ENCODE results near the gene MYBPC2.
"Not testable (repeated sequence)": the region's sequence is repeated elsewhere in the genome, so short reads cannot be mapped to it uniquely, and the experiment has no call there.

The MYBPC2 gene

GRCh38 chr19:50432221-50433028 is at the start of gene MYBPC2:
Gene MYBPC2, plus strand, starts transcription at chr19:50432892. Its CDS starts 62 bp downstream, at chr19:50432954.
- H3K27me3 Mint-ChIP-seq = peaks cover 61% of the 10 kb centered on the region
- DNase-seq (no peak), ATAC-seq (peak; percentile 37)
- H3K27ac Mint-ChIP-seq = peak within 1 kb of the TSS; percentile 83 to 91
- peaks cover 39% of the 10 kb centered on the region for H3K4me1 Mint-ChIP-seq
- peak within 1 kb of the TSS; percentile 87 to 98 for H3K4me3 Mint-ChIP-seq
- H3K9me3 Mint-ChIP-seq = no peaks in the 10 kb centered on the region

DNA sequence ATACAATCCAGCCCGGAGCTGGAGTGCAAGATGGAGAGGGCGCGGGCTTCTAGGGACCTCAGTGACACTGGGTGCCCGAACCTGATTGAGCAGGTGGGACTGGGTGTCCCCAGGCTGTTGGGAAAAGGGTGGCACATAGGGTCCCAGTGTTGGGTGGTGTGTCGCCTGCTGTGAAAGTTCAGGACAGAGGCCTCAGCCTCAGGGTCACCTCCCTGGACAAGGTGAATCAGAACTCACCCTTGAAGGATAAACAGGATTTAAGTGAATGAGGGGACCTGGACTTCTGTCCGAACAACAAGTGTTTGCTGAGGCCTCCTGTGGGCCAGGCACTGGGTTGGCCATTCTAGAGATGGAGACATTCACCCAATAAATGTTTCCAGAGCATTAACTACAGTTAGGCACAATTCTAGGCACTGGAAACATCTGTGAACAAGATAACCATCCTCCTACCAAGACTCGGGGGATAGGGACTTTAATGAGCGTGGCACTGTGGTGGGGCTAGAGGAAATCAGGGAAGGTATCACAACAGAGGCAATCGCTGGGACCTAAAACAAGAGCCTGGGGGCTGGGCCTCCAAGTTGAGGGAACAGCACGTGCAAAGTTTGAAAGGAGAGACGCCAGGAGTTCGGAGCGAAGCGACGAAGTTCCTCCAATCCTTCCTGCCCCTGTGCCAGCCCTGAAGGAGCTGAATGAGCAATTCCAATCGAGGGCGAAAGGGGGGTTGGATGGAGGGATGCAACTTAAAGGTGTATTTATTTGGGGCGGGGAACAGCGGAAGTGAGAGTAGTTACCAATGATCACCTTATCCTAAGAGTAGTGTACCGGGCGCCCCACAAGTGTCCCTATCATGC is 49.5 kb upstream of the MYBPC2 start:
- peak overlapping the region; percentile 94 to 100 for H3K4me3 Mint-ChIP-seq
- no peak for DNase-seq

DNA sequence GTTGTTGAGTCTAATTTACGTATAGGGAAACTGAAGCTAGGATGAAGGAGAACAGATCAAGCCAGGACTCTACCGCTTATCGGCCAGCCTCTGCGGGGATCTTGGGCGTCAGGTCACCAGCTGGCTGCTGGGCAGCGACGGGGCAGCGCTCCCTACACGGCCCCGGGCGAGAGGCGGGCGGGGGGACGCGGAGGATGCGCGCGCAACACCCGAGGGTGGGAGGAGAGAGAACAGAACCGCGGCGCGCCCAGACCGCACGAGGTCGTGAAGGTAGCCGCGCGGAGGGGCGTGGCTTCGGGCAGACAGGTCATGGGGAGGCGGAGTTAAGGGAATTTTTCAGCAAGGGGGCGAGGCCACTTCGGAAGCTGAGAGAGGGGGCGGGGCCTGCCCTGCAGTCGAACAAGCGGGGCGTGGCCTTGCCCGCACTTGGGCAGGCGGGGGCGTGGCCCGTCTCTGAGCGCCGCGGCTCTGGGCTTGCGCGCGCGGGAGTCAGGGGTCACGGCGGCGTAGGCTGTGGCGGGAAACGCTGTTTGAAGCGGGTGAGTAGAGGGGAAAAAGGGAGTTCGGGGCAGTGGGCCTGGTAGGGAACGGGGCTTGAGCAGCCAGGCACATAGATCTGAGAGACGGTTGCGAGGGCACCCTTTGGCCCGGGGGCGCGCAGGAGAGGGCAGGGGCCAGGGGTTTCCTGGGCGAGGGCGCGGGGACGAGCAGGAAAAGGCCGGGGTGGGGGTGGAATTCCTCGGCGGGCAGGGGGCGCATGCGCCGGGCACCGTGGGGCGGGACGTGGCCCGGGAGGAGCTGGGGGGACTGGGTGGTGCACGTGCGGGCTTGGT is 48.6 kb upstream of the MYBPC2 start, which contains the start of gene POLD1:
POLD1 (plus strand) TSS at position 496 of the 833 bp plus-strand sequence. CDS start 14,505 bp downstream, outside the sequence.
- H3K4me1 Mint-ChIP-seq = peaks cover 56% of the 10 kb centered on the region
- peak within 1 kb of the TSS; percentile 94 to 100 for H3K4me3 Mint-ChIP-seq
- DNase-seq (peak; percentile 99), ATAC-seq (peak; percentile 92)
- peak within 1 kb of the TSS; percentile 96 to 98 for H3K27ac Mint-ChIP-seq
- H3K9me3 Mint-ChIP-seq = no peaks in the 10 kb centered on the region
- no peaks in the 10 kb centered on the region for H3K27me3 Mint-ChIP-seq

More for the DNA sequence above, 49.5 kb upstream of the MYBPC2 start:
- H3K27ac Mint-ChIP-seq = peak overlapping the region; percentile 74 to 96
- H3K27me3 Mint-ChIP-seq = no peaks in the 10 kb centered on the region
- no peaks in the 10 kb centered on the region for H3K9me3 Mint-ChIP-seq
- H3K4me1 Mint-ChIP-seq = peaks cover 60% of the 10 kb centered on the region
- no peak for ATAC-seq

DNA sequence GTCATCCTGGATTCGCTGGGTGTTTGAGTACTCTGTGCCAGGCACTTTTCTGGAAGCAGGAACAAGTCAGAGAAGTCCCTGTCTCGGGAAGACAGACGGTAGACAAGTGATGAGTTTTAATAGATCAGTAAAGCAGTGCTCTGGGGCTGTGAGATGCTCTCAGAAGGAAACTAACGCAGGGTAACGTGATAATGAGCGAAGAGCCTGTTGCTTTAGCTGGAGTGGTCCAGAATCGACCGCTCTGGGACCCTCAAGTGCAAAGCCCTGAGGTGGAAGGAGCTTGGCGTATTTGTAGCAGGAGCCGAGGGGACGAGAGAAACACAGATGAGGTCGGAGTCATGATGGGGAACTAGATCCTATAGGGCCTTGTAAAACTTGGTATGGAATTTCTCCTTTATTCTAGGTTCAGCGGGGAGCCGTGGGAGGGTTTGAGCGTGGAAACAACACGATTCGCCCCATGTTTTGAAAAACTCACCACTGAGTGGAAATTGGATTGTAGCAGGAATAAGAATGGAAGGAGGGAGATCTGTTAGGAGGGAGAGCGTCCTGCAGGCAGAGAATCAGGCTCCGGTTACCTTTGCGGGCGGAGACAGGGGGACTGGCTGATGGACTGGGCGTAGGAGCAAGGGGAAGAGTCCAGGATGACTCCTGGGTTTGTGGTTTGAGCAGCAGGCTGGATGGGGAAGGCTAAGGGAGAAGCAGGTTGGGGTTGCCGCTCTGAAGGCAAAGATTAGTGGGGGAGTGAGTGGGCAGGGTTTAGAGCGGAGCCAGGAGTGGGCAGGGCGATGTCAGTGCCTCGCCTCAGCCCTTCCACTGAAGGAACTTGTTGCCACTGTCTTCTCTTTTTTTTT is 47.8 kb upstream of the MYBPC2 start:
- Mint-ChIP-seq H3K4me3 (peak overlapping the region; percentile 94 to 100), H3K9me3 (no peaks in the 10 kb centered on the region), H3K27me3 (no peaks in the 10 kb centered on the region), H3K27ac (peak overlapping the region; percentile 96 to 98), H3K4me1 (peaks cover 48% of the 10 kb centered on the region)
- DNase-seq (no peak), ATAC-seq (no peak)

DNA sequence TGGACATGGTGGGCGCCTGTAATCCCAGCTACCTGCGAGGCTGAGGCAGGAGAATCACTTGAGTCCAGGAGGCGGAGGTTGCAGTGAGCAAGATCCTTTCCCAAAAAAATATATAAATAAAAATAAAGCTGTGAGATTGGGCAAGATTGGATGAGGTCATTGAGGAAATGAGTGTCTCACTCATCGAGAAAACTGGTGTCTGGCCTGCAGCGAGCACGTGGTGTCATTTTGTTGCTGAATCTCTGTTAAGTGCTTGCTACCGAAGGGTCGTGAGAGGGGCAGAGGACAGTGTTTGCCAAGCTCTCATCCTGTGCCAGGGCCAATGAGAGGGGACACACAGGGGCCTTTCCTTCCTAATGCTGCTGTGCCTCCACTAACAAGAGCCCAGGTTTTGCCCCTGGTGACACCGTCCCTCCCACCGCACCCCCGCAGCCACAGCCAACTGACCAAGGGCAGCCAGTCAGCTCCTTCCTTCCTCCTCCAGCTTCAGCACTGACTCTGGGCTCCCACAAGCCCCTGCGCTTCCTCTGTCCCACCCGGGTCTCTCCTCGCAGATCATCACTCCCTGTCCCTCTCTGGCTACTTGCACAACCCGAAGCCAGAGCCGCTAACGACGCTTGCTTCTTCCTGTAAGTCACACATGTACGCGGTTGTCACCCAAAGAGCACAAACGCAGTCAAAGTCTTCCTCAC is 45.4 kb upstream of the MYBPC2 start:
- DNase-seq = no peak

GRCh38 chr19:50387868-50388245 is 44.8 kb upstream of the MYBPC2 start:
- Mint-ChIP-seq H3K4me1 (peaks cover 47% of the 10 kb centered on the region), H3K27me3 (no peaks in the 10 kb centered on the region), H3K9me3 (no peaks in the 10 kb centered on the region), H3K4me3 (peak overlapping the region in 1 of 2 donors; percentile 2), H3K27ac (peak overlapping the region in 1 of 2 donors; percentile 43)
- DNase-seq (no peak), ATAC-seq (no peak)

More for the DNA sequence above, 45.4 kb upstream of the MYBPC2 start:
- no peak for ATAC-seq
- H3K27ac Mint-ChIP-seq = no peak overlapping the region
- peak overlapping the region in 1 of 2 donors; percentile 2 for H3K4me3 Mint-ChIP-seq
- H3K27me3 Mint-ChIP-seq = no peaks in the 10 kb centered on the region
- peaks cover 47% of the 10 kb centered on the region for H3K4me1 Mint-ChIP-seq
- H3K9me3 Mint-ChIP-seq = no peaks in the 10 kb centered on the region

- ATAC-seq, DNase-seq, H3K9me3 Mint-ChIP-seq, H3K4me3 Mint-ChIP-seq, H3K27me3 Mint-ChIP-seq: not testable (repeated sequence)
- Mint-ChIP-seq H3K27ac (peak overlapping the region in 1 of 2 donors; percentile 71), H3K4me1 (peaks cover 31% of the 10 kb centered on the region)
Observed at GRCh38 chr19:50390295-50390694, 42.4 kb upstream of the MYBPC2 start.

- H3K4me1 Mint-ChIP-seq = peaks cover 24% of the 10 kb centered on the region
- H3K9me3 Mint-ChIP-seq, DNase-seq, H3K27ac Mint-ChIP-seq, ATAC-seq, H3K27me3 Mint-ChIP-seq, H3K4me3 Mint-ChIP-seq: not testable (repeated sequence)
Observed at GRCh38 chr19:50390952-50391351, 41.7 kb upstream of the MYBPC2 start.

DNA sequence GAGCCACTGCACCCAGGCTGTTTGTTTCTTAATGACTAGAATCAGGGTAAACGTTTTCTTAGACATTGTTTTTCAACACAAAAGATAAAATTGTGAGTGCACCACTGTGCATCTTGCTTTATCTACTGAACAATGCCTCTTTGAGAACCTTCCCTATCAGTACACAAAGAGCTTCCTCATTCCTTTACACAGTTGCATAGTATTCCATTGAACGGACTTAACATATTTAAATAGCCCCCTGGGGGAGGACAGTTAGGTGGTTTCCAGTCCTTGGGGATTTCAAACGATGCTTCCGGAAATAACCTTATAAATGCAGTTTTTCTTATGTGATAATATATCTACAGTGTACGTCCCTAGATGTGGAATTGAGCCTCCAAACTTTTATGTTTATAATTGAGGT is 39.9 kb upstream of the MYBPC2 start:
- Mint-ChIP-seq H3K9me3 (no peaks in the 10 kb centered on the region), H3K4me1 (peaks cover 14% of the 10 kb centered on the region), H3K27me3 (no peaks in the 10 kb centered on the region), H3K4me3 (no peak overlapping the region), H3K27ac (no peak overlapping the region)
- ATAC-seq (no peak), DNase-seq (no peak)

DNA sequence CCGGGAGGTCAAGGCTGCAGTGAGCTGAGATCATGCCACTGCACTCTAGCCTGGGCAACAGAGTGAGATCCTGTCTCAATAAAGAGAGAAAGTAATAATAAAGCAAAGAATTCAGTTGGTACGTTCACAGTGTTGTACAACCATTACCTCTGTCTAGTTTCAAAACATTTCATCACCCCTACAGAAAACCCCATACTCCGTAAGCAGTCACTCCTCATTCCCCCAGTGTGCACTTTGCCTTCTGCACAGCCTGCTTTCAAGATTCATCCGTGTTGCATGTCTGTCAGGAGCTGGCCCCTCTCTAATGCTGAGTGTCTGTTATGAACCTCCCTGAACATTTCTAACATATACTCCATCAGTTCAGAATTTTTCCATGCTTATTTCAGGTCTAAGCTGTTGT is 39.1 kb upstream of the MYBPC2 start:
- Mint-ChIP-seq H3K4me1 (peaks cover 15% of the 10 kb centered on the region), H3K27ac (peak overlapping the region; percentile 57 to 85), H3K9me3 (no peaks in the 10 kb centered on the region), H3K27me3 (no peaks in the 10 kb centered on the region), H3K4me3 (no peak overlapping the region)
- DNase-seq (no peak), ATAC-seq (peak; percentile 40)

- H3K27me3 Mint-ChIP-seq = no peaks in the 10 kb centered on the region
- peak overlapping the region in 1 of 2 donors; percentile 85 for H3K27ac Mint-ChIP-seq
- ATAC-seq (no peak), DNase-seq (no peak)
- no peak overlapping the region for H3K4me3 Mint-ChIP-seq
- no peaks in the 10 kb centered on the region for H3K9me3 Mint-ChIP-seq
- H3K4me1 Mint-ChIP-seq = peaks cover 16% of the 10 kb centered on the region
Observed at GRCh38 chr19:50394017-50394416, 38.7 kb upstream of the MYBPC2 start.

DNA sequence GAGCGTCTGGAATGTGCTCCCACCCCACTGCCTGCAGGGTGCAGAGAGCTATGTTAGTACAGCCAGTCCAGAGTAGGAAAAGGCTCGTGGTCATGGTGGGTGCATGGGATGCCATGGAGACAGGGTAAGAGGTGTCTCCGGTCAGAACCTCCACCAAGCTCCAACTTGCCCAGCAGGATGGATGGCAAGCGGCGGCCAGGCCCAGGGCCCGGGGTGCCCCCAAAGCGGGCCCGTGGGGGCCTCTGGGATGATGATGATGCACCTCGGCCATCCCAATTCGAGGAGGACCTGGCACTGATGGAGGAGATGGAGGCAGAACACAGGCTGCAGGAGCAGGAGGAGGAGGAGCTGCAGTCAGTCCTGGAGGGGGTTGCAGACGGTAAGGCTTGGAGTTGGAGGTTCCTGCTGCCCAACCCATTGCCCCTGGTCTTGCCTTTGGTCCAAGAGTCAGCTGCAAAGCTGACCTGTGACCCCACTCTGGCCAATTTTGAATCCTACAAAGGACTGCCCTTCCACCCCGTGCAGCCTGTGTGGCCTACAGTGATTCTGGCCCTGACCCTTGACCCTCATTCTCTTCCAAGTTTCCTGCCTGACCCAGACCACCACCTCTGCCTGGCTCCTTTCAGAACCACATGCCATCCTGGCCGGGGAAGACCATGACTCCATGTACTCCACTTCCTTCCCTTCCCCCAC is 33.9 kb upstream of the MYBPC2 start:
- Mint-ChIP-seq H3K4me3 (no peak overlapping the region), H3K27me3 (no peaks in the 10 kb centered on the region), H3K4me1 (peaks cover 13% of the 10 kb centered on the region), H3K27ac (peak overlapping the region in 1 of 2 donors; percentile 36), H3K9me3 (no peaks in the 10 kb centered on the region)
- no peak for DNase-seq
- no peak for ATAC-seq

GRCh38 chr19:50399368-50399745 is 33.3 kb upstream of the MYBPC2 start:
- ATAC-seq = no peak
- H3K27me3 Mint-ChIP-seq = no peaks in the 10 kb centered on the region
- H3K4me3 Mint-ChIP-seq = no peak overlapping the region
- H3K27ac Mint-ChIP-seq = peak overlapping the region in 1 of 2 donors; percentile 36
- H3K4me1 Mint-ChIP-seq = peaks cover 13% of the 10 kb centered on the region
- no peak for DNase-seq
- no peaks in the 10 kb centered on the region for H3K9me3 Mint-ChIP-seq
